Stimulated activated naive CD8-positive, alpha-beta T cell treated with anti-CD3 and anti-CD28 coated beads, Interleukin-15, Interleukin-2, amounts not matched to agents 100 U/mL and 50 U/mL, for 24 hours (primary cell): ENCODE results near the gene SHISA6.
"Not testable (repeated sequence)": the region's sequence is repeated elsewhere in the genome, so short reads cannot be mapped to it uniquely, and the experiment has no call there.

Experiments
- ATAC-seq: fragments of 150-1000 bp; cut with Tn5 transposase; one replicate; pipeline ENCODE4 v1.10.0; 2021
- DNase-seq: peaks from one replicate; pipeline ENCODE4 v3.0.0; 2021

Gene SHISA6

GRCh38 chr17:11267999-11268575 is 27.1 kb downstream of the SHISA6 start:
- ATAC-seq (no peak), DNase-seq (no peak)

DNA sequence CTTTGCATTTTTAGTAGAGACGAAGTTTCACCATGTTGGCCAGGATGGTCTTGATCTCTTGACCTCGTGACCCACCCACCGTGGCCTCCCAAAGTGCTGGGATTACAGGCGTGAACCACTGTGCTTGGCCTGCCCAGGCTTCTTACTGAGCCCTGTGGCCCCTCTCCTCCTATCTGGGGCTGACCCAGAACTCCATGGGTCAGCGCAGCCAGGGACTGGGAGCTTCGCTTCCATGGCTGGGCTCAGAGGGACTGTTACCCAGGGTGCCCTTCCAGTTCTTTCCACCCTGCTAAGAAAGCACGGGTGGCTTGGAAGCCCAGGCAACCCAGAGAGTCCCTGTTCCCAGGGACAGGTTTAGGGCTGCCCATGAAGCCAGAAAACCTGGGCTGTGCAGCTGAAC is 28.2 kb downstream of the SHISA6 start:
- ATAC-seq (peak; percentile 9), DNase-seq (no peak)

DNA sequence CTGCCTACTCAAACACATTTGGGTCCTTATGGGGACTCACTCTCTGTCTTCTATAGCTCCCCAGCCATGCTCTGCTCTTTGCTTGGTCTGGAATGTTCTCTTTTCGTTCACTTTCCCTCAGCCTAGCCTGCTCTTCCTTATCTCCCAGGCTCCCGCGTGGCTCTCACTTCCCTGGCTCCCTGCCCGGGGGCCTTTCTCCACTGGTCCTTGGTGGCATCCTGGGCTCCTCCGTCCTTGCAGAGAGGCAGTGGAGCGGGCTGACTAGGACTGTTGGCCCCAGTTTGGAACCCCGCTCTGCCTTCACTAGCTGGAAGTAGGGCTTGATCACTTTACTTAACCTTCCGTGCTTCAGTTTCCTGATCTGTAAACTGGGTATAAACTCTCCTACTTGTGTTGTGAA is 31.2 kb downstream of the SHISA6 start:
- no peak for DNase-seq
- no peak for ATAC-seq

DNA sequence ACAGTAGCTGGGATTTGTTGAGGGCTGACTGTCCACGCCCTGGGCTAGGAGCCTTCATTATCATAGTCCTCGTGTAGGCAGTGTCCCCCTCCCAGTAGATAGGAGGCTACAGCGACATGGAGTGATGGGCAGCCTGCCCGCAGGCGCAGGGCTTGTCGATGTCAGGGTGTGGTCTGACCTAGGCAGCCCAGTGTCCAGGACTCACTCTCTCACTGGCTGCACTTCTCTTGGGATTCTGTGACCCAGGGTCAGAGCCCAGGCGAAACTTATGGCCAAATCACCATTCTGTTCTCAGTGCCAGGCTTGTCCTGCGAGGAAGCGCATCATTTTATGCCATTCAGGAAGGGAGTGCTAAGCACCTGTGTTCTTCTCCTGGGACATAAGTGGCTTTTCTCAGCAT is 32.6 kb downstream of the SHISA6 start:
- ATAC-seq (no peak), DNase-seq (no peak)

DNA sequence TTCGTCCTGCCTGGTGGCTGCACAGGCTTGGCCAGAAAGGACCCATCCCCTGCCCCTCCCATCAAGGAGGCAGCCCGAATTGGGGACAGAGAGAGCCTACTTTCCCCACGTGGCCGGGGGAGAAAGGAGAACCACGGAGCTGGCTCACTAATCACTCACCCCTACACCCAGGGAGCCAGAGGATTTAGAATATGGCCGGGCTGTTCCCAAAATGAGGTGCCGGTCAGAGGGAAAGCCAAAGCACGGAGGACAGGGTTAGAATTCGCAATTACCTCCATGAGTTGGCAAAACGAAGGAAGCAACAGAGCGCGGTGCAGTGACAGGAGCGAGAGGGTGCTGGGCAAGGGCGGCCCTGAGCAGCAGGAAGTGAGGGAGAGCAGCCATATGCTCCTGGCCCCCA is 33.1 kb downstream of the SHISA6 start:
- DNase-seq = no peak
- ATAC-seq = no peak

- DNase-seq (no peak), ATAC-seq (no peak)
Observed at GRCh38 chr17:11276486-11276885, 35.5 kb downstream of the SHISA6 start.

- no peak for ATAC-seq
Observed at GRCh38 chr17:11278186-11278991, 37.4 kb downstream of the SHISA6 start.

GRCh38 chr17:11278992-11279270 is 37.9 kb downstream of the SHISA6 start:
- ATAC-seq (no peak), DNase-seq (no peak)

More at GRCh38 chr17:11278186-11278991, 37.4 kb downstream of the SHISA6 start:
- no peak for DNase-seq

GRCh38 chr17:11279776-11280344 is 38.8 kb downstream of the SHISA6 start:
- no peak for ATAC-seq
- no peak for DNase-seq

DNA sequence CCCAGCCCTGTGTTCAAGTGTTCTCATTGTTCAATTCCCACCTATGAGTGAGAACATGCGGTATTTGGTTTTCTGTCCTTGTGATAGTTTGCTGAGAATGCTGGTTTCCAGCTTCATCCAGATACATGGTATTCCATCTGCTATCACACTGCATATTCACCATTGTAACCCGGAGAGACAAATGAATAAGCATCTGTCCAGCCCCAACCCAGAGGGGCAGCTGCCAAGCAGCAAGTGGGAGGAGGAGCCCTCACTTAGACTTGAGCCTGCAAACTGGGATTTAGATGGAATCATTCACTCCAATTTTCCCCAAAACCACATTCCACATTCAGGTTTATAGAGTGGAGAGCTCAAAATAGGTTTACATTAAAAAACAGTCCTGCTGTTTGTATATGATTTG is 41.6 kb downstream of the SHISA6 start:
- DNase-seq (no peak), ATAC-seq (no peak)

GRCh38 chr17:11284811-11285210 is 43.8 kb downstream of the SHISA6 start:
- DNase-seq (no peak), ATAC-seq (no peak)

DNA sequence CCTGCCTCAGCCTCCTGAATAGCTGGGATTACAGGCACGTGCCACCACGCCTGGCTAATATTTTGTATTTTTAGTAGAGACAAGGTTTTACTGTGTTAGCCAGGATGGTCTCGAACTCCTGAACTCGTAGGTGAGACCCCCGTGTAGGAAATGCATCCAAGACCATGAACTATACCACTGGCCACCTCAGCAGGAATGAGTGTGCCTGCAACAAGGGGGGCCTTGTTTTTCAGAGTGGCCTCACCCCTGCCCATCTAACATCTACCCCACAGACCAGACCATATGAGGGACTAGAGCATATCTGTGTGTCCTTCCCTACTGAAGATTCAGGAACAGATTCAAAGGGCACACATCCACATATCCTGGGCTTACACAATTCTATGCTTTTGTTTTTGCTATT is 44.9 kb downstream of the SHISA6 start:
- no peak for DNase-seq
- no peak for ATAC-seq

- ATAC-seq = no peak
- no peak for DNase-seq
Observed at GRCh38 chr17:11287791-11288190, 46.8 kb downstream of the SHISA6 start.

- ATAC-seq = no peak
- DNase-seq = no peak
Observed at GRCh38 chr17:11290814-11291213, 49.8 kb downstream of the SHISA6 start.

GRCh38 chr17:11292491-11292890 is 51.5 kb downstream of the SHISA6 start:
- DNase-seq (no peak), ATAC-seq (no peak)

DNA sequence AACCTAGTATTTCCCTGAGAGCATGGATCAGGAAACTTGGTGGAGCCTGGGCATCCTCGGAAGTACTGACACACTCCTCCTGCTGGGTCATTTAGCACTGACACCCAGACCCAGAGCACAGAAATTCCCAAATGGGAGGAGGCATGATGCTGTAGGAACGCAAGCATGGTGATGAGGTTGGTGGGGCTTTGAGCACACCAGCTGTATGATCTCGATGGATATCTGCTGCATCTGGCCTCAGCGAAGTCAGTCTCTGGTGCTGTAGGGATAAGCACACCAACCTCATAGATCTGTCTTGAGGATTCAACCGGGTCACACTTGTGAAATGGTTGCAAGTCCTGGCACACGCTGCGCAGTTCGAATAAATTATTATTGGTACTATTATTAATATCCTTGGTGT is 52.5 kb downstream of the SHISA6 start:
- ATAC-seq (no peak), DNase-seq (no peak)

DNA sequence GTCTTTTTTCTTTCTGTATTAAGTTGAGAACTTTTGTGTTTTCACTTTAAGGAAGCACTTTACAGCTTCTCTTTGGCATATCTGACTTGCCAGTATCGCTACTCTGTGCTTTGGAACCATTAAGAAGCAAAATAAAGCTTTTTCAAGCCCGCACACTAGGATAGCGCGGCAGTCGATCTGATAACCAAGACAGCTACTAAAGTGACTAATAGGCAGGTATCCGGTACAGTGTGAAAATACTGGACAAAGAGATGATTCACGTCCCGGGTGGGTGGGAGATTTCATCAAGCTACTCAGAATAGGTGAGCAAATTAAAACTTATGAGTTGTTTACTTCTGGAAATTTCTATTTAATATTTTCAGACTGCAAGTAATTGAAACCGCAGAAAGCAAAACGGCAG is 53.8 kb downstream of the SHISA6 start:
- no peak for ATAC-seq

GRCh38 chr17:11296994-11297393 is 56.0 kb downstream of the SHISA6 start:
- ATAC-seq = no peak
- no peak for DNase-seq

More for the DNA sequence above, 53.8 kb downstream of the SHISA6 start:
- no peak for DNase-seq

GRCh38 chr17:11298401-11298800 is 57.4 kb downstream of the SHISA6 start:
- no peak for ATAC-seq
- no peak for DNase-seq

GRCh38 chr17:11300201-11300600 is 59.2 kb downstream of the SHISA6 start:
- DNase-seq (no peak), ATAC-seq (no peak)

DNA sequence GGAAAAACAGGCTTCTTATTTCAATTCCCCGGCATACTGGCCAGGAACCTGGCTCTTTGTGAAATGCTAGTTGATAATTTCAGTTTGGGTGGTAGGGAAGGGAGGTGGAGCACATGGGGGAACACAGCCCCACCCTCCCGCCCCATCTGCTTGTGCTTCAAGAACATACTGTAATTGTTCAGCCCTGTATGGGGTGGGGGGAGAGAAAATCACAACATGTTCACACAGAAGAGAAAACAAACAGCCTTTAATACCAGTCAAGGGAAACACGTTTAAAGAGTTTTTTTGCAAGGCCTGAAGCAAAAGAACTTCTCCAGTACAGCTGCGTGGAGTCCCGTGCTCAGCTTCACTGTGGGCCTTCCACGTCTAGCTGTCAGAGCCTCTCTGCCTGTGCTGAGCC is 59.7 kb downstream of the SHISA6 start:
- ATAC-seq (no peak), DNase-seq (no peak)

- ATAC-seq, DNase-seq: not testable (repeated sequence)
Observed at GRCh38 chr17:11301874-11302273, 60.9 kb downstream of the SHISA6 start.

GRCh38 chr17:11302401-11303186 is 61.6 kb downstream of the SHISA6 start:
- no peak for ATAC-seq
- no peak for DNase-seq
